T-helper 2 cell treated with Interferon-gamma antibody and Interleukin-4, amounts not matched to agents 100 ng/mL and 5 ng/mL, for 36 hours (primary cell): ENCODE results near the gene C10orf62. TPM values are rescaled to one million over a fixed set of nuclear protein-coding genes. Genes with fewer than 3 reads are reported as not detected.

Experiments
- intact Hi-C: fragments of 100-400 bp; cut with micrococcal nuclease; formaldehyde crosslinking; loops from one replicate; pipeline ENCODE4 v1.15.1; 2023
- total RNA-seq: library from RNA; stranded (reverse); gene quantifications from 2 replicates; pipeline ENCODE4 v1.2.3, GENCODE V29; 2022

The C10orf62 gene
- total RNA-seq, 1 donor from 2014 or later = not detected

GRCh38 chr10:97627731-97628130 lies 38.2 kb downstream of the C10orf62 start:
- intact Hi-C loops = no loop called here

GRCh38 chr10:97628228-97628627 lies 38.7 kb downstream of the C10orf62 start:
- intact Hi-C loops = no loop called here

- intact Hi-C loops = no loop called here
Observed at GRCh38 chr10:97629289-97629688, 39.8 kb downstream of the C10orf62 start.

GRCh38 chr10:97631098-97631497 lies 41.6 kb downstream of the C10orf62 start:
- intact Hi-C loops = loop anchor here (10.0 kb wide), 1 partner anchor 336 kb away; the partner anchor contains the start of gene ARHGAP19

GRCh38 chr10:97632949-97633884 lies 43.7 kb downstream of the C10orf62 start, which contains the start of gene MORN4:
Gene MORN4 (minus strand): TSS chr10:97633500. CDS start chr10:97619653, 13,847 bp downstream.
- intact Hi-C loops = loop anchor here (1.0 to 10.0 kb wide), 6 partner anchors 7 to 338 kb away; partner anchors contain the start of genes ARHGAP19, EXOSC1, MMS19 and PGAM1

GRCh38 chr10:97633921-97634320 lies 44.4 kb downstream of the C10orf62 start:
- intact Hi-C loops = loop anchor here (2.0 to 10.0 kb wide), 5 partner anchors 103 to 339 kb away; partner anchors contain the start of genes ARHGAP19, EXOSC1, MMS19 and PGAM1

GRCh38 chr10:97635577-97635976 lies 46.1 kb downstream of the C10orf62 start:
- intact Hi-C loops = loop anchor here (10.0 kb wide), 1 partner anchor 341 kb away; the partner anchor contains the start of gene ARHGAP19

GRCh38 chr10:97639090-97639489 lies 49.6 kb downstream of the C10orf62 start:
- intact Hi-C loops = loop anchor here (10.0 kb wide), 1 partner anchor 344 kb away; the partner anchor contains the start of gene ARHGAP19

GRCh38 chr10:97640174-97640867 lies 50.8 kb downstream of the C10orf62 start, which contains the start of gene PI4K2A:
Gene PI4K2A (plus strand): TSS chr10:97640671. CDS start chr10:97640743, 72 bp downstream.
- intact Hi-C loops = loop anchor here (1.0 to 5.0 kb wide), 8 partner anchors 8 to 808 kb away; partner anchors contain the start of genes AVPI1, EXOSC1, LCOR and MMS19

Other genes with a start within 250 kb of the C10orf62 start
- gene RRP12, start 188.4 kb upstream of the C10orf62 start, total RNA-seq = 33.5 and 40.1 TPM in 2 replicates
- gene PGAM1, start 163.5 kb upstream of the C10orf62 start, total RNA-seq = 485 and 486 TPM in 2 replicates
- 53.9 and 55.1 TPM in 2 replicates for gene EXOSC1, start 143.7 kb upstream of the C10orf62 start, total RNA-seq
- gene ZDHHC16, start 143.5 kb upstream of the C10orf62 start, total RNA-seq = 42.3 and 42.4 TPM in 2 replicates
- gene MMS19, start 91.3 kb upstream of the C10orf62 start, total RNA-seq = 70.2 and 73.2 TPM in 2 replicates
- 0.61 and 0.77 TPM in 2 replicates for gene UBTD1, start 90.8 kb upstream of the C10orf62 start, total RNA-seq
- 0.36 and 0.52 TPM in 2 replicates for gene ANKRD2, start 16.9 kb upstream of the C10orf62 start, total RNA-seq
- gene HOGA1, start 5.3 kb upstream of the C10orf62 start, total RNA-seq = not detected in 2 replicates
- 1.2 and 1.3 TPM in 2 replicates for gene MORN4, start 43.8 kb downstream of the C10orf62 start, total RNA-seq
- gene PI4K2A, start 51.0 kb downstream of the C10orf62 start, total RNA-seq = 10.9 and 11.9 TPM in 2 replicates
- 1.1 and 1.3 TPM in 2 replicates for gene AVPI1, start 97.5 kb downstream of the C10orf62 start, total RNA-seq
- 4.1 and 5.4 TPM in 2 replicates for gene MARVELD1, start 124.0 kb downstream of the C10orf62 start, total RNA-seq
- gene ZFYVE27, start 147.4 kb downstream of the C10orf62 start, total RNA-seq = 33.8 and 33.9 TPM in 2 replicates
- gene SFRP5, start 182.3 kb downstream of the C10orf62 start, total RNA-seq = not detected in 2 replicates